GM21528 (cell line): Measurements from ENCODE around the gene DEPDC5.

Source experiments
- ATAC-seq: cut with Tn5 transposase; IDR thresholded peaks from one replicate; pipeline ENCODE4 v1.9.1; 2021; ENCODE audit warnings: mild to moderate bottlenecking, moderate library complexity; ENCODE audit not compliant: unreplicated experiment, low FRiP score

DEPDC5 gene

GRCh38 chr22:31844941-31845340 lies 91.1 kb downstream of the DEPDC5 start:
- ATAC-seq = no peak

DNA sequence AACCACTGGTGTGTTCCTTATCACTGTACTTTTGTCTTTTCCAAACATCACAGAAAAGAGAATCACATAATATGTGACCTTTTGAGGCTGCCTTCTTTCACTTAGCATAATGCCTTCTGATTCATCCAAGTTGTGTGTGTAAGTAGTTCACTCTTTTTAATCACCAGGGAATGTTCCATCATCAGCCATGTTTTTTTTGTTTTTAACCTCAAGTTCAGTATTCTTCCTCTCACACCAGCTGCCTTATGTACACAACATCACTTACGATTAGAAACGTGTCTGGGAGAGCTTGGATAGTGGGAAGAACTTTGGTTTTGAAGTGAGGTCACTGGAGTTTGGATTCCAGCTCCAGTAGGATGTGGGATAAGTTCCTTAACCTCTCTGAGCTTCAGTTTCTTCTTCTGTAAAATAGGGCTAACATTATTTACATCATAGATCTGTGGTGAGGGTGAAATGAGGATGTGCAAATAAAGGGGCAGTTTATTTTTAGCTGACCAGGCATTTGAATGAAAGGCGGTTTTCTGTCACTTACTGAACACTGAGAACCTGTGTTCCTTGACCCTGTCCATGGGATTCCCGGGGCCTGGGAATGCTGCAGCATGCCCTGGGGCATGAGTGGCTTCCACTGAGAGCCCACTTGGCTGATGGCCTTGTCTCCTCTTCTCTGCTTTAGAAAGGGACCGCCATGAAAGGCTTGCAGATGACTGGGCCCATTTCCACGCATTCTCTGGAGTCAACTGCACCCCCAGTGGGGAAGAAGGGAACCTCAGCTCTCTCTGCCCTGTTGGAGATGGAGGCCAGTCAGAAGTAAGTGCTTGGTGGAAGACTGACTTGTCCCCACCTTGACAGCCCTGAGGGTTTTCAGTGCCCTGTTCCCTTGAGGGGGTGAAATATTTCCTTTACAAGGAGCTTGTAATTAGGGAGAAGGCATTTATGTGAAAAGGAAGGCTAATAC lies 92.6 kb downstream of the DEPDC5 start:
- no peak for ATAC-seq

GRCh38 chr22:31848411-31848810 lies 94.6 kb downstream of the DEPDC5 start:
- no peak for ATAC-seq

- no peak for ATAC-seq
Measured at GRCh38 chr22:31850135-31850534, 96.3 kb downstream of the DEPDC5 start.

DNA sequence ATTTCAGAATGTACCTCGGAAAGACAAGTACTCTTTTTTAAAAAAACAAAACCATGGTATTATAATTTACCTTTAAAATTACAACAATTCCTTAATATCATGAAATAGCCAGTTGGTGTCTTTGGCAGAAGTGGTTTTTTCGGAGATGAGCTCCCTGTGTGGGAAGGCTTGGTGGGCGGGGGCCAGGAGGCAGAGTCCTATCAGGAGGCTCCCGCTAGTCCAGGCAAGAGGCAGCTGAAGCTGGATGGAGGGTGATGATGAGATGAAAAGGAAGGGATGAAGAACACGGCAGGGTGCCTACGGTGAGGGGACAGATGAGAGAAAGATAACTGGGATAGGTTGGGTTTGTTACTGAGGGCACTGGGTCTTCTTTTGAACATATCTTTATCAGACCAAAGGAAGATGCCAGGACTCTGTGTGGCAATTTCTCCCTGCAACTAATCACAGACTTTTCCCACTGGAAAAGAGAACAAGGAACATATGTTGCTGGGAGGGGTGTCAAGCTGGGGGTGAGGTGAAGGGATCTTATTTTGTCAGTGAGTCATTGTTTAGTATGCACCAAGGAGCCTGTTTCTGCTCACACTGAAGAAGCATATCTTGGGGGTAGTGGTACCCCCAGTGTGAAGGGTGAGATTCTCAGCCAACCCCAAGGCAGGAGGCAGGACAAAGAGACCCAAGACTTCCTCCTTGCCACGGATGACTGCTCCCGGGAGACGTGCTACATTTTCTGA lies 99.0 kb downstream of the DEPDC5 start:
- ATAC-seq = no peak

GRCh38 chr22:31853736-31854495 lies 100.1 kb downstream of the DEPDC5 start:
- ATAC-seq = no peak

DNA sequence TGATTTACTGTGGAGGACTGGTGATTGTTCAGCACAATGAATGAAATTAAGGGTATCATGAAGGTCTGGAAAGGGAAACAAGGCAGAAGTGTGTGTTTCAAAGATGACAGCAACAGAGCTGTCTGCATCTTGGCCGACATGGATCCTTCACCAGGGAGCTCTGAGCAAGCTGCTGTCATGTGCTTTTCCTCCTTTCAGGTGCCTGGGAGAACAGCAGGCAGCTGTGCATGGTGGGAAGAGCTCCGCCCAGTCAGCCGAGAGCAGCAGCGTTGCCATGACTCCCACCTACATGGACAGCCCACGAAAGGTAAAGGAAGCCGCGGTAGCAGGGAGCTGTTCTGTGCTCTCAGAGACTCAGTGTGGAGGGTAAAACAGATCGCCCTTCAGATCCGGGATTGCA lies 103.4 kb downstream of the DEPDC5 start:
- no peak for ATAC-seq

GRCh38 chr22:31861226-31861840 lies 107.5 kb downstream of the DEPDC5 start:
- no peak for ATAC-seq

DNA sequence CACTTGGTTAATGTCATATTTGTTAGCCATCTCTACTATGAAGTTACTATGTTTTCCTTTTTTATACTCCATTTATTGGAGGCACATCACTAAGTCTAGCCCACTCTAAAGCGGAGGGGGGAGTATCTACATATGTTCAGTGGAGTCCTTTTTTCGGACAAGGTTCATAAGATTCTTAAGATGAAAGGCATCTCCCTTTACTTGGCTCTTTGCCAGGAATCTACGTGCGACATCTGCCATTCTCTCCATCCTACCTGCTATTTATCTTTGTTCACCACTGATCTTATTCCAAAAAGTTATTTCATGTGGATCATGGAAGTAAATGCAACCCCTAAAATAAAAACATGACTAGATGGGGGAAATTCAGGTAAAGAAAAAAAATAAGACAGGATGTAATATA lies 113.1 kb downstream of the DEPDC5 start:
- no peak for ATAC-seq

- ATAC-seq = no peak
Measured at GRCh38 chr22:31867386-31868153, 113.8 kb downstream of the DEPDC5 start.

GRCh38 chr22:31869739-31870138 lies 115.9 kb downstream of the DEPDC5 start:
- no peak for ATAC-seq

DNA sequence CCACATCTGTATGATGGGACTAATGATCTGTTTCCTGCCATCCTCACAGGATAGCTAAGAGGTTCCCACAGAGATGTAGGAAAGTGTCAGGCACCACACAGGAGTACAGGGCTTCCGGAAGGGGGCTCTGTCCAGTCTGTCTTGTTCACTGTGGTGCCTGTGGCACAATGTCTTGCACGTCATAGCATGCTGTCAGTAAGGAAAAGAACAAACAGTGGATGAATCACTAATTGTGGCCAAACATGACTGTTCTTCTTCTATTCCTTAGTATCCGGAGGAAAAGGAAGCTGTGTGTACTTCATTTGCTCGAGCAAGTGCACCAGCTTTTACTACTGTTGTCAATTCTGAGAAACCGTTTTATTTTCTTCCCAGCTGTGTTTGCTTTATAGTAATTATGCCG lies 117.1 kb downstream of the DEPDC5 start:
- ATAC-seq = no peak

DNA sequence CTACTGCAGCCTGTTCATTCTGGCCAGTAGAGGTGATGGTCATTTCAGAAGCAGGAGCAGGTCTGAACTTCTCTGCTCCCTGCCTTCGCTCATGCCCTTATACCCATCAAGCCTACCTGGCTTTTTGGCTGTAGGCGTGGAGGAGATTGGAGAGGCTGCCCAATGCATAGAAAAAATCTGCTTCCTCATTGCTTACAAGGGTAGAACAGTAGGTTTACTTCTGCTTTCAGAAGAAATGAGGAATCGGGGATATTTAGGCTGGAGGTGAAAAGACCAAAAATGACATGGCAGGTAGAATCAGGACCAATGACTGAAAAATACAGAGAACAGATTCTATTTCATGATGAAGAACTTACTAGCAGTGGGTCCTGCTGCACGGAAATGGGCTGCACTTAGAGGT lies 117.7 kb downstream of the DEPDC5 start:
- ATAC-seq = no peak

- no peak for ATAC-seq
Measured at GRCh38 chr22:31872209-31872608, 118.4 kb downstream of the DEPDC5 start.

DNA sequence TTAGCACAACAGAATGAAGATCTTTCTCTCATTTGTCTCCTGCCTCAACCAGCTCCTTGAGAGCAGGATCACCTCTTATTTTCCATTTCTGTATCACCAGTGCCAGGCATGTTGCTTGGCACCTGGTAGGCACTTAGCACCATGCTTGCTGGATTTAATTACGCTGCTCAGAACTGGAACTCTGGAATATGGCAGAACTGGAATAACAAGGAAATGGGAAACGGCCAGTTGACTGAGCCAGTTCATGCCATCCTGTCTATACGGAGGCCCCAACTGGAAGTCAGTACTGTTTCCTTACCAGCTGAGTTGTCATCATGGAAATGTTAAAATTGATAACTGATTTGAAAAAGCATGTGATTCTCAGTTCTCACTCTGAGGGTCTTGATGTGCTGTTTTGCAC lies 121.0 kb downstream of the DEPDC5 start:
- no peak for ATAC-seq

- ATAC-seq = no peak
Measured at GRCh38 chr22:31876156-31876920, 122.5 kb downstream of the DEPDC5 start.

DNA sequence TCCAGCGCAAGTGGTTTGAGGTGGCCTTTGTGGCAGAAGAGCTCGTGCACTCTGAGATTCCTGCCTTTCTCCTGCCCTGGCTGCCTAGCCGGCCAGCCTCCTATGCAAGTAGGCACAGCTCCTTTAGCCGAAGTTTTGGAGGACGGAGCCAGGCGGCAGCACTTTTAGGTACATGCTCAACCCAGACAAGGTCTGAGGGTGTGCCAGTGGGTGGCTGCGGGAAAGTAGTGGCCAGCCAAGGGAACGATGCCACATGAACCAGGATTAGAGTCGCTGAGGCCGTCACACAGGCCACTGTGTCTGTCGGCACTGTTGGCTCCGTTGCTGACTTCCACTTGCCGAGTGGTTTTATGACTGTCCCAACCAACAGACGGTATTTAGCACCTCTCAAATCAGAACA lies 125.8 kb downstream of the DEPDC5 start:
- ATAC-seq = no peak

DNA sequence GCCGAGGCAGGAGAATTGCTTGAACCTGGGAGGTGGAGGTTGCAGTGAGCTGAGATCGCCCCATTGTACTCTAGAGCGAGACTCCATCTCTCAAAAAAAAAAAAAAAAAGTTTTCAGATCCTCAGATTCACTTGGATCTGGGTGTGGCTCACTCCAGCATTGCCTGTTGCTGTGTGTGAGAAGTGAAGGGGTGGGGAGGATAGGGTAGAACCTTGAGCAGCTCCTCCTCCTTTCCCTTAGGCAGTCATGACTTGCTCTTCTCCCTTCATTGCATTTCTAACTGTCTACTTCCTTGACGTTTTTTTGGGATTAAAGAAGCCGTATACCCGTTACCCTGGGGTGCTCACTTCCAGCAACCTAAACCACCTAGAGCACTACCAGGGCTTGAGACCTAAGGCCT lies 127.4 kb downstream of the DEPDC5 start:
- no peak for ATAC-seq

DNA sequence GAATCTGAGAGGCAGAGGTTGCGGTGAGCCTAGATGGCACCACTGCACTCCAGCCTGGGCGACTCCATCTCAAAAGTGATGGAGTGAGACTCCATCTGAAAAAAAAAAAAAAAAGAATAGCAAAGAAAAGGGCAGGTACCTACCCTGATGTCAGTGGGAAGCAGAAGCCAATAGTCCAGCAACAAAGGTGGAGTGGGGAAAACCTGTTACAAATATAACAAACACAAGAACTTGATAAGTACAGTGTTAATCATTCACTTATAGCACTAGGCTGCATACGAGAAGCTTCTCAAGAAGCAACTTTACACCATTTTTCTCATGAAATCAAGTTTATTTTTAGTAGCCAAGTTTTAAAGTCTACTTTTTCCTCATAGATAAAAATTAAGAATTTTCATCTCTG lies 128.0 kb downstream of the DEPDC5 start:
- ATAC-seq = no peak
